HEK293 (cell line): ENCODE data around the gene DOCK4.

Experiments
- INSM2 ChIP-seq: fragments of 450-650 bp; formaldehyde crosslinking; IDR thresholded peaks from 2 replicates; pipeline ENCODE4 v1.5.1; 2016; ENCODE audit warnings: missing biosample characterization, missing genetic modification characterization
- WT1 ChIP-seq: fragments of 450-650 bp; formaldehyde crosslinking; IDR thresholded peaks from 2 replicates; pipeline ENCODE4 v1.5.1; 2016; ENCODE audit warnings: missing biosample characterization, missing genetic modification characterization
- YY1 ChIP-seq: fragments of 450-650 bp; formaldehyde crosslinking; IDR thresholded peaks from 2 replicates; pipeline ENCODE4 v1.5.1; 2018; ENCODE audit warnings: missing biosample characterization, missing genetic modification characterization
- ZBTB7A ChIP-seq: fragments of 450-650 bp; formaldehyde crosslinking; IDR thresholded peaks from 2 replicates; pipeline ENCODE4 v1.5.1; 2016; ENCODE audit warnings: low read depth, missing biosample characterization, missing genetic modification characterization
- ZFHX2 ChIP-seq: fragments of 450-650 bp; formaldehyde crosslinking; conservative IDR thresholded peaks from 2 replicates; pipeline ENCODE4 v1.5.1; 2016; ENCODE audit warnings: missing biosample characterization, missing genetic modification characterization
- ZFP69B ChIP-seq: fragments of 450-650 bp; formaldehyde crosslinking; IDR thresholded peaks from 2 replicates; pipeline ENCODE4 v1.5.1; 2016; ENCODE audit warnings: missing biosample characterization, missing genetic modification characterization
- ZNF114 ChIP-seq: fragments of 450-650 bp; formaldehyde crosslinking; IDR thresholded peaks from 2 replicates; pipeline ENCODE4 v1.5.0; 2017; ENCODE audit warnings: missing biosample characterization, missing genetic modification characterization
- ZNF140 ChIP-seq: fragments of 450-650 bp; formaldehyde crosslinking; IDR thresholded peaks from 2 replicates; pipeline ENCODE4 v1.5.1; 2016; ENCODE audit warnings: missing biosample characterization, missing genetic modification characterization
- ZNF513 ChIP-seq: fragments of 450-650 bp; IDR thresholded peaks from 2 replicates; pipeline ENCODE4 v1.5.1; 2018; ENCODE audit warnings: missing biosample characterization, missing genetic modification characterization
- ZNF529 ChIP-seq: fragments of 450-650 bp; formaldehyde crosslinking; IDR thresholded peaks from 2 replicates; pipeline ENCODE4 v1.5.1; 2017; ENCODE audit warnings: missing genetic modification characterization, missing biosample characterization; ENCODE audit not compliant: insufficient replicate concordance
- ZNF776 ChIP-seq: fragments of 450-650 bp; formaldehyde crosslinking; IDR thresholded peaks from 2 replicates; pipeline ENCODE4 v1.5.0; 2017; ENCODE audit warnings: missing biosample characterization, missing genetic modification characterization, borderline replicate concordance
- TF ChIP-seq, protein P1 (sequence below): fragments of 450-650 bp; formaldehyde crosslinking; IDR thresholded peaks from 2 replicates; pipeline ENCODE4 v1.5.1; 2016; ENCODE audit warnings: missing biosample characterization, missing genetic modification characterization

- no peak for TF ChIP-seq INSM2 (tag by site-specific recombination)
- TF ChIP-seq ZNF114 = no peak
- TF ChIP-seq ZNF513 = no peak
- no peak for TF ChIP-seq ZBTB7A
- no peak for TF ChIP-seq ZNF776 (tag by site-specific recombination)
- TF ChIP-seq, protein P1, sequence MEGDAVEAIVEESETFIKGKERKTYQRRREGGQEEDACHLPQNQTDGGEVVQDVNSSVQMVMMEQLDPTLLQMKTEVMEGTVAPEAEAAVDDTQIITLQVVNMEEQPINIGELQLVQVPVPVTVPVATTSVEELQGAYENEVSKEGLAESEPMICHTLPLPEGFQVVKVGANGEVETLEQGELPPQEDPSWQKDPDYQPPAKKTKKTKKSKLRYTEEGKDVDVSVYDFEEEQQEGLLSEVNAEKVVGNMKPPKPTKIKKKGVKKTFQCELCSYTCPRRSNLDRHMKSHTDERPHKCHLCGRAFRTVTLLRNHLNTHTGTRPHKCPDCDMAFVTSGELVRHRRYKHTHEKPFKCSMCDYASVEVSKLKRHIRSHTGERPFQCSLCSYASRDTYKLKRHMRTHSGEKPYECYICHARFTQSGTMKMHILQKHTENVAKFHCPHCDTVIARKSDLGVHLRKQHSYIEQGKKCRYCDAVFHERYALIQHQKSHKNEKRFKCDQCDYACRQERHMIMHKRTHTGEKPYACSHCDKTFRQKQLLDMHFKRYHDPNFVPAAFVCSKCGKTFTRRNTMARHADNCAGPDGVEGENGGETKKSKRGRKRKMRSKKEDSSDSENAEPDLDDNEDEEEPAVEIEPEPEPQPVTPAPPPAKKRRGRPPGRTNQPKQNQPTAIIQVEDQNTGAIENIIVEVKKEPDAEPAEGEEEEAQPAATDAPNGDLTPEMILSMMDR (tag by site-specific recombination) = no peak
- TF ChIP-seq ZNF529 = no peak
- no peak for TF ChIP-seq ZFHX2 (tag by site-specific recombination)
- TF ChIP-seq WT1 = no peak
- TF ChIP-seq YY1 (tag by site-specific recombination) = no peak
- no peak for TF ChIP-seq ZNF140 (tag by site-specific recombination)
- TF ChIP-seq ZFP69B (tag by site-specific recombination) = no peak
Observed at GRCh38 chr7:111845853-111846252, 360.3 kb downstream of the DOCK4 start.
